HG03354 (cell line): ENCODE data around the gene DHODH.
"Not testable (repeated sequence)": the region's sequence is repeated elsewhere in the genome, so short reads cannot be mapped to it uniquely, and the experiment has no call there.

Experiments used
- ATAC-seq: cut with Tn5 transposase; IDR thresholded peaks from one replicate; pipeline ENCODE4 v1.9.1; 2021; ENCODE audit warnings: mild to moderate bottlenecking; ENCODE audit not compliant: unreplicated experiment, poor library complexity, severe bottlenecking

The DHODH gene

DNA sequence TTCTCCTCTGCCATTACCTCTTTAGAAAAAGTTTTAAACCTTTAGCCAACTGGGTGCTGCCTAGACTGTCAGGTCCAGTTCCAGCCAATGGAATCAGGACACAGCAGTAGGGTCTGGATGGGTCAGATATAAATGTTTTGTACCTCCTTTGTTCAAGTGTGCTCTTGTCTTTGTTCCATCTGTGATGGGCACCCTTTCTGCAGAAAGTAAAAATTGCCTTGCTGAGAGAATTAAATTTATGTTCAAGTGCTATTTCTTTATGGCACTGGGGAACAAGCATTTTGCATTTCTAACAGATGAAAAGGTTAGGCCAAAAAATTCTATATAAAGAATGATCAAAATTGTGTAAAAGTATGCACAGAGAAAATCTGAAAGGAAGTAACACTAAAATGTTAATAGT, 40.6 kb downstream of the DHODH start:
- no peak for ATAC-seq

DNA sequence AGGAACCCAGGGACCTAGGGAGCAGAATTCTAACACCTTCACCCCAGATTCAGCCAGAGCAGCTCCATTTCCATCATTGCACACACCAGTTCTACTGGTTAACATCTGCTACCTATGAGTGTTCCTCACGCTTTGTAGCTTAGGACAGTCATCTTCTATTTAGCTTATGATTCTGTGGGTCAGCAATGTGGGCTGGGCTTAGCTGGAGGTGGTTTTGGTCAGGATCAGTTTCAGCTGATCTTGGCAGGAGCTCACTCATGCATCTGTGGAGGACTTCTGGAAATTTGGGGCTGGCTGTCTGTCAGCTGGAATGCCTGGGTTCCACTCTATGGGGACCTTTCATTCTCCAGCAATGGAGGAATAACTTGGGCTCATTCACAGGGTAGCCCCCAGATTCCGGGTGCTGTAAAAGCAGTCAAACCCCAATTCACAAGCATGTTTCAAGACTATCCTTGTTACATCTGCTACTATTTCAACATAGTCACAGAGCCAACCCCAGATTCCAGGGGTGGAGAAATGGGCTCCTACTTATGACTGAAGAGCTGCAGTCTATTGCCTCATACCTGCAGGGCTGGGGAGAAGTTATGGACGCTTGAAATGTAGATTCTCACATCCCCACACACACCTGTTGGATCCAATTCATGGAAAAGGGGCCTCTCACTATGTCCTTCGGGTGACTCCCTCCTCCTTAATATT, 42.4 kb downstream of the DHODH start:
- no peak for ATAC-seq

DNA sequence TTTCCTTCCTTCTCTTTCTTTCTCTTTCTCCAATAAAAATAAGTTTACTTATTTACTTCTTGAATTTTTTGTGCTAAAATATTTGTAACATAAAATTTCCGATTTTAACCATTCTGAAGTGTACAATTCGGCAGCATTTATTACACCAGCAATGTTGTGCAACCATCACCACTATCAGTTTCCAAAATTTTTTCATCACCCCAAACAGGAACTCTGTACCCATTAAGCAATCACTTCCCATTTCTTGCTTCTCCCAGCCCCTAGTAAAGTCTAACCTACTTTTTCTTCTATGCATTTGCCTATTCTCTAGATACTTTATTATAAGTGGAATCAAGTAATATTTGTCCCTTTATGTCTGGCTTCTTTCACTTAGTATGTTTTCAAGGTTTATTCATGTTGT, 43.3 kb downstream of the DHODH start:
- no peak for ATAC-seq

DNA sequence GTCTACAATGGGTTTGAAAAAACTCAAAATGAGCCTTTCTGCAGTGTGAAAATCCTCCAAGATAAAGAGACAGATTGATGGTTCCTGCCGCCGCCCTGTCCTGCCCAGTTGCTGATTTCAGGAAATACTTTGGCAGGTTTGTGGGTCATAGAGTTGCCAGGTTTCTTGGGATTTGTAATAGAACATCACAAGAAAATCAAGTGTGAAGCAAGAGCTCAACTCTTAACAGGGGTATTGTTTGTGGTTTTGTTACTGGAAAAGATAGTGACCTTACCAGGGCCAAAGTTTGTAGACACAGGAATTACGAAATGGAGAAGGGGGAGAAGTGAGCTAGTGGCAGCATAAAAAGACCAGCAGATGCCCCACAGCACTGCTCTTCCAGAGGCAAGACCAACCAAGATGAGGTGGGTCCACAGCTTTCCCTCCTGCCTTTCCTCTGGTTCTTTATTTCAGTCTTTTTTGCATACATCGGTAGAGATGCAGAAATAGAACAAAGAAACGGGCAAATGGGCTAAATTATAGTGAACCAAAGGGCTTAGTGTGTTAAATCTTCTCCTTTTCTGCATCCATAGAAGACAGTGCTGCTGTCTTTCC, 45.8 kb downstream of the DHODH start, which contains the start of gene HP:
Gene HP (plus strand): TSS at position 252 of the 594 bp plus-strand sequence. CDS start 148 bp downstream, at position 400.
- not testable (repeated sequence) for ATAC-seq

DNA sequence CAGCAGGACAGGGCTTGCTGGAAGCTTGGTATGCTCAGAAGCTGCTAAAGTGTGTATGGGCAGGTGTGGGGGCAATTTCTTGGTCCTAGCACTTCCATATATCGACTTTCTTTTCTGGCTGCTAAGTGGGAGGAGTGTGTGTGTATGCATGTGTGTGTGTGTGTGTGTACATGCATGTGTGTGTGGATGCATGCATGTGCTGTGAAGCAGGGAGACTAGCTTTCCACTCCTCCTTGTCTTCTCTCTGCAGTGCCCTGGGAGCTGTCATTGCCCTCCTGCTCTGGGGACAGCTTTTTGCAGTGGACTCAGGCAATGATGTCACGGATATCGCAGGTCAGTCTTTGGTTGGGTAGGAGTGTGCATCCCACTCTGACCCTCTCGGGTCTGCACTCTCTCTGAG, 47.4 kb downstream of the DHODH start:
- ATAC-seq = no peak

DNA sequence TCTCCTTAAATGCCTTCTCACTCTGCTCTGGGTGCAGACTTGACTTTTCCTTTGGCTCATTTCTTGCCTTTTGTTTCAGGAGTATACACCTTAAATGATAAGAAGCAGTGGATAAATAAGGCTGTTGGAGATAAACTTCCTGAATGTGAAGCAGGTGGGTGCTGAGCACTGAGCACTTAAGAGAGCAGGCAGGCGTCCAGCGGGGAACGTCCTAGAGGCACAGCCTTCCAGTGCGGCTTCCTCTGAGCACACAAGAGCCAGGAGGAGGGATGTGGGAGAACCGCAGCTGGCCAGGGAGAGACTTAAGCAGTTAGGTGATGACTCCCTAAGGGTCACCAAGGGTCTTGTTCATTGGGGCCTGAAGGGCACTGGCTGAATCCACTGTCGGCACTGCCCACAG, 48.8 kb downstream of the DHODH start:
- ATAC-seq = not testable (repeated sequence)

DNA sequence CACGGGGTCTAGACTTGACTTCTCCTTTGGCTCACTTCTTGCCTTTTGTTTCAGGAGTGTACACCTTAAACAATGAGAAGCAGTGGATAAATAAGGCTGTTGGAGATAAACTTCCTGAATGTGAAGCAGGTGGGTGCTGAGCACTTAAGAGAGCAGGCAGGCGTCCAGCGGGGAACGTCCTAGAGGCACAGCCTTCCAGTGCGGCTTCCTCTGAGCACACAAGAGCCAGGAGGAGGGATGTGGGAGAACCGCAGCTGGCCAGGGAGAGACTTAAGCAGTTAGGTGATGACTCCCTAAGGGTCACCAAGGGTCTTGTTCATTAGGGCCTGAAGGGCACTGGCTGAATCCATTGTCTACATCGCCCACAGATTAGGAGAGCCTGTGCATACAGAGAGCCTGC, 50.5 kb downstream of the DHODH start:
- not testable (repeated sequence) for ATAC-seq

DNA sequence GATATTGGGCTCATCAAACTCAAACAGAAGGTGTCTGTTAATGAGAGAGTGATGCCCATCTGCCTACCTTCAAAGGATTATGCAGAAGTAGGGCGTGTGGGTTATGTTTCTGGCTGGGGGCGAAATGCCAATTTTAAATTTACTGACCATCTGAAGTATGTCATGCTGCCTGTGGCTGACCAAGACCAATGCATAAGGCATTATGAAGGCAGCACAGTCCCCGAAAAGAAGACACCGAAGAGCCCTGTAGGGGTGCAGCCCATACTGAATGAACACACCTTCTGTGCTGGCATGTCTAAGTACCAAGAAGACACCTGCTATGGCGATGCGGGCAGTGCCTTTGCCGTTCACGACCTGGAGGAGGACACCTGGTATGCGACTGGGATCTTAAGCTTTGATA, 51.9 kb downstream of the DHODH start:
- no peak for ATAC-seq

DNA sequence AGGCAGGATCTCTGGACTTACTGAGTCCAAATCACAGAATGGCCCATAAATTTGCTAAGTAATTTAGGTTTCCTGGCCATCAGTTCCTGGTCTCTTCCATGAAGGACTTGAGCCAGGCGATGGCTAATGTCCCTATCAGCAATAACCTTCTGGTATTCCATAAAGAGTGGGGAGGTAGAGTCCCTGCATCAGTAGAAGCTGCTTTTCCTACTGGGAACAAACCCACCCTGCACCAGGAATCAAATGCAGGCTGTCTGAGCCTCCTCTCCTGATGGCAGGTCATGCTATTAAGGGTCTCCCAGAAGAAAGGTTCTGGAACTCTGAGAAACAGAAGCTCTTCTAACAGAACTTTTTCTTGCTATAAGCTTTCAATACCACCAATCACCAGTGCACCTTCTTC, 53.0 kb downstream of the DHODH start:
- no peak for ATAC-seq

DNA sequence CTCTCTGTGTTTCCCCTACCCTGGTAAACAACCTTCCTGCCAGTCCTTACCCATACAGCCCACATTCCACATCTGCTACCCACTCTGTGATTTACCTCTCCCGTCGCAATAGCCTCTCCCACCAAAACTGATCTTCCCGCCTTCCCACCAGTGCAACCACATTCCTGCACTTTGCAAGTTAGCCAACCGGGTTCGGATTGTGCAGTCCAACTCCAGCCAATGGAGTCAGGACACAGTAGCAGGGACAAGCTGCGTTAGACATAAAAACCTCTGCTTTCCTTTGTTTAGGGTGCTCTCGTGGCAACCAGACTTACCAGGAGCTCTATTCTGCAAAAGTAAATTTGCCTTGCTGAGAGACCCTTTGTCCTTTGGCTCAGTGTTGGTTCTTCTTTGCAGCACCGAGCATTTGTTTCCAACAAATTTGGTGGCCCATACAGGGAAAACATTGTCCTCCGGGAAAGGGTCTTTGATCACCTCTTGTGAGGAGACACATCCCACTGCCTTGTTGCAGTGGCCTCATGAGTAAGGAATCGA, 55.9 kb downstream of the DHODH start:
- ATAC-seq = no peak

DNA sequence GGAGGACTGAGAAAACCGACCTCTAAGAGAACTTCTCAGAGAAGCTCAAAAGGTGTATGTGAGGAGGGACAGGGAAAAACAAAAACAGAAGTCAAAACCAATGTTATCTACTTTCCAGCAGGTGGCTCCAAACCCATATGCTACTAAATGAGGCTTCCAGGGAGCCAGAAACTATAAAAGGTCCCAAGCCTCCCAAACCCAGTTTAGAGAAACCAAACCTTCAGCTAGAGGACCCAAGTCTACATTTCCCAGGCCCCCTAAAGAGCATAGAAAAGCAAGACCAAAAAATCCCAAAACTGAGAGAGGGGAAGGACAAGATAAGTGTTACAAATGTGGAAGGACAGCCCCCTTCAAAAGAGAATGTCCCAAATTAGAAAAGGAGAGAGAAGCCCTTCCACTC, 58.2 kb downstream of the DHODH start:
- ATAC-seq = no peak

DNA sequence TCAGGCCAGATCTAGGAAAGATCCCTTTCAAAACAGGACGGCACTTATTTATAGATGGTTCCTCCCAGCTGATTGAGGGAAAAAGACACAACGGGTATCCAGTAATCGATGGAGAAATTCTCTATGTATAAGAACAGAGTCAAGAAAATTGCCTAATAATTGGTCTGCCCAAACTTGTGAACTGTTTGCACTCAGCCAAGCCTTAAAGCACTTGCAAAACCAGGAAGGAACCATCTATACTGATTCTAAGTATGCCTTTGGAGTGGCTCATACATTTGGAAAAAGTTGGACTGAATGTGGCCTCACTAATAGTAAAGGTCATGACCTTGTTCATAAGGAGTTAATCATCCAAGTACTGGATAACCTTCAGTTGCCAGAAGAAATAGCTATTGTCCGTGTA, 60.4 kb downstream of the DHODH start:
- no peak for ATAC-seq

DNA sequence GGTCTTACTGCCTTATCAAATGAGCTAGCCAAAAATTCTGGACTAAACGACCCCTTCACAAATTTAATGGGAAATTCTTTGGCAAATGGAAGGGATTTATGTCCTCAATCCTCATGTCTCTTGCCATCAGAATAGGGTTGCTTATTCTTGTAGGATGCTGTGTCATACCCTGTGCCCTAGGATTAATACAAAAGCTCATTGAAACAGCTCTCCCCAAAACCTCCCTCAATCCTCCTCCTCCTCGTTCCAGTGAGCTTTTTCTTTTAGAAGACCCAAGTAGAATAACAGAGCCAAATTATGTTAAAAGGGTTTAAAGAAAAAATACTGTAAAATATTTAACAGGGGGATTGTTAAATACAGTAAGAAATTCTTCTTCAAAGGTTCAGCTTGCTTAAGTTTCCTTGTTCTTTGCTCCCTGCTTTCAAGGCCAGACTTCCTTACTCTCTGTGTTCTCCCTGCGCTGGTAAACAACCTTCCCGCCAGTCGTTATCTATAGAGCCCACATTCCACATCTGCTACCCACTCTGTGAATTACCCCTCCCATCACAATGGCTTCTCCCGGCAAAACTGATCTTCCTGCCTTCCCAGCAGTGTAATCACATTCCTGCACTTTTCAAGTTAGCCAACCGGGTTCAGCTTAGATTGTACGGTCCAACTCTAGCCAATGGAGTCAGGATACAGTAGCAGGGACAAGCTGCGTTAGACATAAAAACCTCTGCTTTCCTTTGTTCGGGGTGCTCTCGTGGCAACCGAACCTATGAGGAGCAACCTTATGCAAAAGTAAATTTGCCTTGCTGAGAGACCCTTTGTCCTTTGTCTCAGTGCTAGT, 64.2 kb downstream of the DHODH start:
- no peak for ATAC-seq

DNA sequence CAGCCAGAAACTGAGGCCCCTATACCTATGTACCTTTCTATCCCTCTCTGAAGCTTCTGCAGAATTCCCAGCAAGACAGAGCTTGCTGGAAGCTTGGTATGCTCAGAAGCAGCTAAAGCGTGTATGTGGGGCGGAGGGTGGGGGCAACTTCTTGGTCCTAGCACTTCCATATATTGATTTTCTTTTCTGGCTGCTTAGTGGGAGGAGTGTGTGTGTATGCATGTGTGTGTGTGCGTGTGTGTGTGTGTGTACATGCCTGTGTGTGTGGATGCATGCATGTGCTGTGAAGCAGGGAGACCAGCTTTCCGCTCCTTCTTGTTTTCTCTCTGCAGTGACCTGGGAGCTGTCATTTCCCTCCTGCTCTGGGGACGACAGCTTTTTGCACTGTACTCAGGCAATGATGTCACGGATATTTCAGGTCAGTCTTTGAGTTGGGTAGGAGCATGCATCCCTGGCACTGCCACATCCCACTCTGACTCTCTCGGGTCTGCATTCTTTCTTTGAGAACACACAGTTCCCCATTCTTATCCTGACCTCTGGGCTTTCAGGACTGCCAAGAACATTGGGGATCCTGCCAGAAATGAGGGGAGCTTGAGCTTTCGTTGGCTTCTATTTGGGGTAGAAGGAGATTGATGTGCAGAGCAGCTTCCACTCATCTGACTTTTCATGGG, 65.2 kb downstream of the DHODH start:
- no peak for ATAC-seq

DNA sequence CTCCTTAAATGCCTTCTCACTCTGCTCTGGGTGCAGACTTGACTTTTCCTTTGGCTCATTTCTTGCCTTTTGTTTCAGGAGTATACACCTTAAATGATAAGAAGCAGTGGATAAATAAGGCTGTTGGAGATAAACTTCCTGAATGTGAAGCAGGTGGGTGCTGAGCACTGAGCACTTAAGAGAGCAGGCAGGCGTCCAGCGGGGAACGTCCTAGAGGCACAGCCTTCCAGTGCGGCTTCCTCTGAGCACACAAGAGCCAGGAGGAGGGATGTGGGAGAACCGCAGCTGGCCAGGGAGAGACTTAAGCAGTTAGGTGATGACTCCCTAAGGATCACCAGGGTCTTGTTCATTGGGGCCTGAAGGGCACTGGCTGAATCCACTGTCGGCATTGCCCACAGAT, 66.5 kb downstream of the DHODH start:
- ATAC-seq = not testable (repeated sequence)
